ENCODE measurements around the gene CCDC8. TPM values are rescaled to one million over a fixed set of nuclear protein-coding genes. Genes with fewer than 3 reads are reported as not detected.
A peak's percentile ranks its signal among the peaks of the same experiment; 100 is the strongest.

The CCDC8 gene
- total and polyA plus RNA-seq, 9 of the 15 experiments (the other 6 are each of a cell fraction or from before 2014, with no cell fraction given) = 0.68 to 30.8 (median 15.6) TPM

DNA sequence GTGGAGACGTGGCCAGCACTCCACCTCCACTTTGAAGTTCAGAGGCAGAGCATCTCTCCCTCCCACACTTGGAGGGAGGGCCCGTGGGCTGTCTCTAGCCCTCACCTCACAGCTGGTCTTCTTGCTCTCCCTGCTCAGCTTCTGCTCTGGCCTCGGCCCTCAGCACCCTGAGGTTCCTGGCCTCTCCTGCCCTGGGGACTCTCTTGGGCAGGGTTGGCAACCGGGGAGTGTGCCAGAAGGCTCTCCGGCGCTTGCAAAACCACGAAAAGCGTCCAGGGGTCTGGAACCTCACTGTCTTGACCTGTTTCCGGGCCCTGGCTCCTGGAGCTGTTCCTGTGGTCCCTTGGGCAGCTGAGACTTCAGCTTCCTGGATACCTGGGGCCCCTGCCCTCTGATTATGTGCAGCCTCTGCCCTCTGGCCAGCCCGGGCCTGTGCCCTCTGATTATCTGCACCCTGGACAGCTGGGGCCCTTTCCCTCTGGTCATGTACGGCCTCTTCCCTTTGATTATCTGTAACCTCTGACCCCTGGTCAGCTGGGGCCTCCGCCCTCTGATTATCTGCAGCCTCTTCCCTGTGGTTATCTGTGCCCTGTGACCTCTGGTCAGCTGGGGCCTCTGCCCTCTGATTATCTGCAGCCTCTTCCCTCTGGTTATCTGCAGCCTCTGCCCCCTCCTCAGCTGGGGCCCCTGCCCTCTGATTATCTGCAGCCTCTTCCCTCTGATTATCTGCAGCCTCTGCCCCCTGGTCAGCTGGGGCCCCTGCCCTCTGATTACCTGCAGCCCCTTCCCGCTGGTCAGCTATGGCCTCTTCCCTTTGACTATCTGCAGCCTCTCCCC lies 2.1 kb downstream of the CCDC8 start (continued):
- TF ChIP-seq CBFA2T2 (conservative IDR thresholded peaks at IDR 0.05) (peak; percentile 83), BACH1 (tag; IDR thresholded peaks at IDR 0.05) (no peak), CHD4 (IDR thresholded peaks at IDR 0.05; ENCODE audit: insufficient read depth, insufficient replicate concordance, low read depth, low read length, poor library complexity, severe bottlenecking) (no peak), KAT7 (CRISPR knock-in tag; IDR thresholded peaks at IDR 0.05; ENCODE audit: borderline replicate concordance) (no peak), SMAD4 (CRISPR knock-in tag; conservative IDR thresholded peaks at IDR 0.05) (no peak), ZNF239 (CRISPR knock-in tag; IDR thresholded peaks at IDR 0.05) (no peak), SUPT5H (IDR thresholded peaks at IDR 0.05) (no peak), SP1 (CRISPR knock-in tag; IDR thresholded peaks at IDR 0.05) (no peak), NCOR1 (IDR thresholded peaks at IDR 0.05) (peak; percentile 69), ZNF408 (CRISPR knock-in tag; IDR thresholded peaks at IDR 0.05; ENCODE audit: low read depth) (no peak), RAD51 (IDR thresholded peaks at IDR 0.05; ENCODE audit: borderline replicate concordance, low read depth) (no peak), TBL1XR1 (IDR thresholded peaks at IDR 0.05; ENCODE audit: low read length in 2 of 2) (0 out of 4 replicates have a peak, but pooled peaks of 1 of the 2 experiments have one; percentile 17), HDAC1 (IDR thresholded peaks at IDR 0.05) (peak in 1 of 2 experiments; percentile 17; a peak in 1 of 4 replicates), SIN3A (IDR thresholded peaks at IDR 0.05; ENCODE audit: borderline replicate concordance in 2 of 2, control insufficient read depth in 1 of 2, low read depth in 2 of 2, low read length in 2 of 2) (peak in 1 of 2 experiments; percentile 68; a peak in 2 of 4 replicates), XRCC3 (IDR thresholded peaks at IDR 0.05) (no peak), ESRRA (IDR thresholded peaks at IDR 0.05; ENCODE audit: borderline replicate concordance, low read depth) (0 out of 2 replicates have a peak, but pooled peaks have one; percentile 25), MAFF (IDR thresholded peaks at IDR 0.05; ENCODE audit: low read length) (no peak), ZZZ3 (IDR thresholded peaks at IDR 0.05) (no peak), ZFP36 (IDR thresholded peaks at IDR 0.05; ENCODE audit: low read depth, low read length, partially characterized antibody) (peak; percentile 98), FOXJ3 (CRISPR knock-in tag; IDR thresholded peaks at IDR 0.05) (no peak), RCOR1 (IDR thresholded peaks at IDR 0.05; ENCODE audit: borderline replicate concordance in 1 of 2, low read depth in 2 of 2, low read length in 2 of 2) (peak in 1 of 2 experiments; percentile 63; a peak in 2 of 4 replicates)
- TF ChIP-seq, protein P1, sequence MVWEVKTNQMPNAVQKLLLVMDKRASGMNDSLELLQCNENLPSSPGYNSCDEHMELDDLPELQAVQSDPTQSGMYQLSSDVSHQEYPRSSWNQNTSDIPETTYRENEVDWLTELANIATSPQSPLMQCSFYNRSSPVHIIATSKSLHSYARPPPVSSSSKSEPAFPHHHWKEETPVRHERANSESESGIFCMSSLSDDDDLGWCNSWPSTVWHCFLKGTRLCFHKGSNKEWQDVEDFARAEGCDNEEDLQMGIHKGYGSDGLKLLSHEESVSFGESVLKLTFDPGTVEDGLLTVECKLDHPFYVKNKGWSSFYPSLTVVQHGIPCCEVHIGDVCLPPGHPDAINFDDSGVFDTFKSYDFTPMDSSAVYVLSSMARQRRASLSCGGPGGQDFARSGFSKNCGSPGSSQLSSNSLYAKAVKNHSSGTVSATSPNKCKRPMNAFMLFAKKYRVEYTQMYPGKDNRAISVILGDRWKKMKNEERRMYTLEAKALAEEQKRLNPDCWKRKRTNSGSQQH (CRISPR knock-in tag; IDR thresholded peaks at IDR 0.05) = no peak
- TF ChIP-seq, protein P2, sequence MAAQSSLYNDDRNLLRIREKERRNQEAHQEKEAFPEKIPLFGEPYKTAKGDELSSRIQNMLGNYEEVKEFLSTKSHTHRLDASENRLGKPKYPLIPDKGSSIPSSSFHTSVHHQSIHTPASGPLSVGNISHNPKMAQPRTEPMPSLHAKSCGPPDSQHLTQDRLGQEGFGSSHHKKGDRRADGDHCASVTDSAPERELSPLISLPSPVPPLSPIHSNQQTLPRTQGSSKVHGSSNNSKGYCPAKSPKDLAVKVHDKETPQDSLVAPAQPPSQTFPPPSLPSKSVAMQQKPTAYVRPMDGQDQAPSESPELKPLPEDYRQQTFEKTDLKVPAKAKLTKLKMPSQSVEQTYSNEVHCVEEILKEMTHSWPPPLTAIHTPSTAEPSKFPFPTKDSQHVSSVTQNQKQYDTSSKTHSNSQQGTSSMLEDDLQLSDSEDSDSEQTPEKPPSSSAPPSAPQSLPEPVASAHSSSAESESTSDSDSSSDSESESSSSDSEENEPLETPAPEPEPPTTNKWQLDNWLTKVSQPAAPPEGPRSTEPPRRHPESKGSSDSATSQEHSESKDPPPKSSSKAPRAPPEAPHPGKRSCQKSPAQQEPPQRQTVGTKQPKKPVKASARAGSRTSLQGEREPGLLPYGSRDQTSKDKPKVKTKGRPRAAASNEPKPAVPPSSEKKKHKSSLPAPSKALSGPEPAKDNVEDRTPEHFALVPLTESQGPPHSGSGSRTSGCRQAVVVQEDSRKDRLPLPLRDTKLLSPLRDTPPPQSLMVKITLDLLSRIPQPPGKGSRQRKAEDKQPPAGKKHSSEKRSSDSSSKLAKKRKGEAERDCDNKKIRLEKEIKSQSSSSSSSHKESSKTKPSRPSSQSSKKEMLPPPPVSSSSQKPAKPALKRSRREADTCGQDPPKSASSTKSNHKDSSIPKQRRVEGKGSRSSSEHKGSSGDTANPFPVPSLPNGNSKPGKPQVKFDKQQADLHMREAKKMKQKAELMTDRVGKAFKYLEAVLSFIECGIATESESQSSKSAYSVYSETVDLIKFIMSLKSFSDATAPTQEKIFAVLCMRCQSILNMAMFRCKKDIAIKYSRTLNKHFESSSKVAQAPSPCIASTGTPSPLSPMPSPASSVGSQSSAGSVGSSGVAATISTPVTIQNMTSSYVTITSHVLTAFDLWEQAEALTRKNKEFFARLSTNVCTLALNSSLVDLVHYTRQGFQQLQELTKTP (IDR thresholded peaks at IDR 0.05; ENCODE audit: low read depth in 1 of 2, partially characterized antibody in 2 of 2) = no peak
